Gastroesophageal sphincter (tissue), 3 donors: ENCODE measurements around the gene SUZ12.
"Not testable (repeated sequence)": the region's sequence is repeated elsewhere in the genome, so short reads cannot be mapped to it uniquely, and the experiment has no call there.

Experiments
- CTCF ChIP-seq, 4 experiments: fragments of 200-600 bp in 2 of 4; fragments of 450-650 bp in 2 of 4; sonication (generic) in 1 of 4; IDR thresholded peaks; one replicate each; pipeline ENCODE4 v1.5.1; 2017 to 2019; ENCODE audit warnings: antibody characterized with exemption in 4 of 4, mild to moderate bottlenecking in 2 of 4, moderate library complexity in 2 of 4
- POLR2A ChIP-seq, 2 donors: fragments of 450-650 bp; IDR thresholded peaks; one replicate each; pipeline ENCODE4 v1.6.1; 2017; ENCODE audit warnings: antibody characterized with exemption in 2 of 2, mild to moderate bottlenecking in 2 of 2, moderate library complexity in 1 of 2

GRCh38 chr17:32040246-32040645 lies 103.4 kb downstream of the SUZ12 start:
- TF ChIP-seq CTCF, POLR2A (IDR thresholded peaks at IDR 0.05): not testable (repeated sequence)
